Measurements from ENCODE around the gene BCKDHA. TPM values are rescaled to one million over a fixed set of nuclear protein-coding genes. Genes with fewer than 3 reads are reported as not detected.
A peak's percentile ranks its signal among the peaks of the same experiment; 100 is the strongest.

Gene BCKDHA
- total and polyA plus RNA-seq, 9 of the 15 experiments (the other 6 are each of a cell fraction or from before 2014, with no cell fraction given): 4.5 to 52.5 (median 14.1) TPM

DNA sequence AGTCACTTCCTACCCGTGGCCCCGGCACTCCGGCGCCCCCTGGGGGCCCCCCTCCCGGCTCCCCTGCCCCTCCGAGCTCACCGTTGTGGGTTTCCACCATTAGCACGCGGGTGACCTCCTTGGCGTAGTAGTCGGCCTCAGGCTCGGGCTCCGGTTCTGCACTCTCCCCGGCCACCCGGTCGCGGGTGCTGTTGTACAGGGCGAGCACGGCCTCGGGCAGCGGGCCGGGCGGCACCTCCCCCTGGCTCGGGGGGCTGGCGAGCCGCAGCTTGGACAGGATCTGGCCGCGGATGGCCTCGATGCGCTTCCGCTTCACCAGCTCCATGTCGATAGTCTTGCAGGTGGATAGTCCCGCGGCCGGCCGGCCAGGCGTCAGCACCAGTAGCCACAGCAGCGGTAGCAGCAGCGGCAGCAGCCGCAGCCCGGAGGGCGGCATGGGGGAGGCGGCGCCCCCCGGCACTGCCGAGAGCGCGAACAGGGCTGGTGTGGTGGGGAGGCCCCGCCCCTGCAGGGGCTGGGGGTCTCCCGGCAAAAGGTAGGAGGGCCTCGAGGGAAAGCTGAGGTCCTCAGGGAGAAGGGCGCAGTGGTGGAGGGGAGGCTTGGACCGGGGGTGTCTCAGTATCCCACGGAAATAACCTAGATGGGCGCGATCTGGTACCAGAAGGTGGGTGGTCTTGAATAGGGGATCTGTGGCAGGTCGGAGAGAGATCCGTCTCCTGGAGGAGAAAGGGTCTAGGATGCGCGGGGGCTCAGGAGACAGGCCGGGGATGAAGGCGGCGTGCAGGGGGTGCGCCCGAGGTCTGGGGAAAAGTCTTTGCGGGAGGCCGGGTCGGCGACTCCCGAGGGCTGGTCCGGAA is 44.8 kb upstream of the BCKDHA start (continued):
- TF ChIP-seq, protein P1, sequence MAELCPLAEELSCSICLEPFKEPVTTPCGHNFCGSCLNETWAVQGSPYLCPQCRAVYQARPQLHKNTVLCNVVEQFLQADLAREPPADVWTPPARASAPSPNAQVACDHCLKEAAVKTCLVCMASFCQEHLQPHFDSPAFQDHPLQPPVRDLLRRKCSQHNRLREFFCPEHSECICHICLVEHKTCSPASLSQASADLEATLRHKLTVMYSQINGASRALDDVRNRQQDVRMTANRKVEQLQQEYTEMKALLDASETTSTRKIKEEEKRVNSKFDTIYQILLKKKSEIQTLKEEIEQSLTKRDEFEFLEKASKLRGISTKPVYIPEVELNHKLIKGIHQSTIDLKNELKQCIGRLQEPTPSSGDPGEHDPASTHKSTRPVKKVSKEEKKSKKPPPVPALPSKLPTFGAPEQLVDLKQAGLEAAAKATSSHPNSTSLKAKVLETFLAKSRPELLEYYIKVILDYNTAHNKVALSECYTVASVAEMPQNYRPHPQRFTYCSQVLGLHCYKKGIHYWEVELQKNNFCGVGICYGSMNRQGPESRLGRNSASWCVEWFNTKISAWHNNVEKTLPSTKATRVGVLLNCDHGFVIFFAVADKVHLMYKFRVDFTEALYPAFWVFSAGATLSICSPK (IDR thresholded peaks at IDR 0.05; ENCODE audit: borderline replicate concordance): 0 out of 2 replicates have a peak, but pooled peaks have one; percentile 29
- no peak for TF ChIP-seq PURB (CRISPR knock-in tag; IDR thresholded peaks at IDR 0.05; ENCODE audit: low read depth)
- TF ChIP-seq, protein P2, sequence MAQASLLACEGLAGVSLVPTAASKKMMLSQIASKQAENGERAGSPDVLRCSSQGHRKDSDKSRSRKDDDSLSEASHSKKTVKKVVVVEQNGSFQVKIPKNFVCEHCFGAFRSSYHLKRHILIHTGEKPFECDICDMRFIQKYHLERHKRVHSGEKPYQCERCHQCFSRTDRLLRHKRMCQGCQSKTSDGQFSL (CRISPR knock-in tag; IDR thresholded peaks at IDR 0.05): 0 out of 2 replicates have a peak, but pooled peaks have one; percentile 46
- TF ChIP-seq, protein P2 (tag; IDR thresholded peaks at IDR 0.05): no peak
- peak; percentile 50; the same call in 1 of the 2 replicates for TF ChIP-seq ZNF143 (CRISPR knock-in tag; IDR thresholded peaks at IDR 0.05)
- no peak for TF ChIP-seq MEF2D (tag; conservative IDR thresholded peaks at IDR 0.05; ENCODE audit: low read depth)
- no peak for TF ChIP-seq CBFA2T2 (conservative IDR thresholded peaks at IDR 0.05)
- TF ChIP-seq, protein P3, sequence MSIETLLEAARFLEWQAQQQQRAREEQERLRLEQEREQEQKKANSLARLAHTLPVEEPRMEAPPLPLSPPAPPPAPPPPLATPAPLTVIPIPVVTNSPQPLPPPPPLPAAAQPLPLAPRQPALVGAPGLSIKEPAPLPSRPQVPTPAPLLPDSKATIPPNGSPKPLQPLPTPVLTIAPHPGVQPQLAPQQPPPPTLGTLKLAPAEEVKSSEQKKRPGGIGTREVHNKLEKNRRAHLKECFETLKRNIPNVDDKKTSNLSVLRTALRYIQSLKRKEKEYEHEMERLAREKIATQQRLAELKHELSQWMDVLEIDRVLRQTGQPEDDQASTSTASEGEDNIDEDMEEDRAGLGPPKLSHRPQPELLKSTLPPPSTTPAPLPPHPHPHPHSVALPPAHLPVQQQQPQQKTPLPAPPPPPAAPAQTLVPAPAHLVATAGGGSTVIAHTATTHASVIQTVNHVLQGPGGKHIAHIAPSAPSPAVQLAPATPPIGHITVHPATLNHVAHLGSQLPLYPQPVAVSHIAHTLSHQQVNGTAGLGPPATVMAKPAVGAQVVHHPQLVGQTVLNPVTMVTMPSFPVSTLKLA (conservative IDR thresholded peaks at IDR 0.05): peak; percentile 74 to 87
- TF ChIP-seq CEBPG (CRISPR knock-in tag; IDR thresholded peaks at IDR 0.05): peak; percentile 24; the same call in 1 of the 2 replicates
- TF ChIP-seq CEBPG (tag; conservative IDR thresholded peaks at IDR 0.05 in 1 of 2, IDR thresholded peaks at IDR 0.05 in 1 of 2): no peak
- TF ChIP-seq, protein P4, sequence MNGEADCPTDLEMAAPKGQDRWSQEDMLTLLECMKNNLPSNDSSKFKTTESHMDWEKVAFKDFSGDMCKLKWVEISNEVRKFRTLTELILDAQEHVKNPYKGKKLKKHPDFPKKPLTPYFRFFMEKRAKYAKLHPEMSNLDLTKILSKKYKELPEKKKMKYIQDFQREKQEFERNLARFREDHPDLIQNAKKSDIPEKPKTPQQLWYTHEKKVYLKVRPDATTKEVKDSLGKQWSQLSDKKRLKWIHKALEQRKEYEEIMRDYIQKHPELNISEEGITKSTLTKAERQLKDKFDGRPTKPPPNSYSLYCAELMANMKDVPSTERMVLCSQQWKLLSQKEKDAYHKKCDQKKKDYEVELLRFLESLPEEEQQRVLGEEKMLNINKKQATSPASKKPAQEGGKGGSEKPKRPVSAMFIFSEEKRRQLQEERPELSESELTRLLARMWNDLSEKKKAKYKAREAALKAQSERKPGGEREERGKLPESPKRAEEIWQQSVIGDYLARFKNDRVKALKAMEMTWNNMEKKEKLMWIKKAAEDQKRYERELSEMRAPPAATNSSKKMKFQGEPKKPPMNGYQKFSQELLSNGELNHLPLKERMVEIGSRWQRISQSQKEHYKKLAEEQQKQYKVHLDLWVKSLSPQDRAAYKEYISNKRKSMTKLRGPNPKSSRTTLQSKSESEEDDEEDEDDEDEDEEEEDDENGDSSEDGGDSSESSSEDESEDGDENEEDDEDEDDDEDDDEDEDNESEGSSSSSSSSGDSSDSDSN (IDR thresholded peaks at IDR 0.05; ENCODE audit: borderline replicate concordance in 1 of 2, low read depth in 2 of 2, low read length in 2 of 2): peak; percentile 28 to 79; a peak in 3 of 4 replicates
- peak; percentile 18 for TF ChIP-seq U2AF1 (optimal IDR thresholded peaks at IDR 0.05; ENCODE audit: low read depth, low read length)
- 0 out of 2 replicates have a peak, but pooled peaks have one; percentile 19 for TF ChIP-seq GABPA (tag; conservative IDR thresholded peaks at IDR 0.05; ENCODE audit: low read depth)
- peak; percentile 77; the same call in 1 of the 2 replicates for TF ChIP-seq BRD4 (IDR thresholded peaks at IDR 0.05)

Measured in K562 (cell line).